ACHN (cell line): ENCODE results near the gene IRF6.
"Not testable (repeated sequence)": the region's sequence is repeated elsewhere in the genome, so short reads cannot be mapped to it uniquely, and the experiment has no call there.

Experiments used
- DNase-seq: peaks from one replicate; pipeline ENCODE4 v3.0.0-alpha.2; 2015
- in situ Hi-C: cut with HindIII; loops from 2 replicates; pipeline ENCODE4 v1.10.0; 2017; ENCODE audit warnings: low sequenced_read_pairs, low pct_ligation_motif_present, low pct_unique_long_range_greater_than_20kb

Gene IRF6

GRCh38 chr1:209802117-209802779, 3.7 kb downstream of the IRF6 start:
- in situ Hi-C loops, result no loop called here
- DNase-seq, result no peak

- no peak for DNase-seq
- in situ Hi-C loops, result no loop called here
These were observed 4.7 kb downstream of the IRF6 start for GRCh38 chr1:209800984-209801834.

DNA sequence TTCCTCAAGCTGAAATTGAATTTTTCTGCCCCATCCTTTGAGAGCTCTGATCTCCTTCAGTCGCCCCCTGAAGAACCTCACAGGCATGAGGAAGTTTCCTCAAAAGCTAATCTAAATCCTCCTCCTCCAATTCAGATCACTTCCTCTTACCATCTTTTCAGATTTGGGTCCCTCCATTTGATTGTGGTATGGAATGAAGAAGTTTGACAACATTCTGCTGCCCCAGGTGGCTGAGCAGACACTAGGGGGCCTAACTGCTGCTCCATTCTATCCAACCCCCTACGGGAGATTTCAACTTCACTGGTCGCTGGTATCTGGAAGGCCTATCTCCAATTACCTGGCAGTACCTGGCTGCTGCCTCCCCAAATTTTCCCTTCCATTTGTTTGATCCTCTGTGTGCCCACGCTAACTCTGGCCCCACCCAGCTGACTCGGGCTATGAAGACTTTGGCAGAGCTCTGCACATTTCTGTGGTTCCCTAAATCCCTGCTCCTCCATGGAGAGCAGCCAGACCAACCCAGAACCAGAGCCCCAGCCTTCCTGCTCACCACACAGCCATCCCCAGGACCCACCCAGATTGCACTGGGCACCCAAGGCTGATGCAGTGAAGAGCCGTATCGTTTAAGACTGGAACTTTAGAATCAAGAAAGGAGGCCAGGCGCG, 7.8 kb downstream of the IRF6 start:
- no peak for DNase-seq
- in situ Hi-C loops, result no loop called here

GRCh38 chr1:209793711-209794110, 12.2 kb downstream of the IRF6 start:
- in situ Hi-C loops, DNase-seq: not testable (repeated sequence)

- in situ Hi-C loops, result no loop called here
- no peak for DNase-seq
These were observed 14.0 kb downstream of the IRF6 start for GRCh38 chr1:209791920-209792319.

DNA sequence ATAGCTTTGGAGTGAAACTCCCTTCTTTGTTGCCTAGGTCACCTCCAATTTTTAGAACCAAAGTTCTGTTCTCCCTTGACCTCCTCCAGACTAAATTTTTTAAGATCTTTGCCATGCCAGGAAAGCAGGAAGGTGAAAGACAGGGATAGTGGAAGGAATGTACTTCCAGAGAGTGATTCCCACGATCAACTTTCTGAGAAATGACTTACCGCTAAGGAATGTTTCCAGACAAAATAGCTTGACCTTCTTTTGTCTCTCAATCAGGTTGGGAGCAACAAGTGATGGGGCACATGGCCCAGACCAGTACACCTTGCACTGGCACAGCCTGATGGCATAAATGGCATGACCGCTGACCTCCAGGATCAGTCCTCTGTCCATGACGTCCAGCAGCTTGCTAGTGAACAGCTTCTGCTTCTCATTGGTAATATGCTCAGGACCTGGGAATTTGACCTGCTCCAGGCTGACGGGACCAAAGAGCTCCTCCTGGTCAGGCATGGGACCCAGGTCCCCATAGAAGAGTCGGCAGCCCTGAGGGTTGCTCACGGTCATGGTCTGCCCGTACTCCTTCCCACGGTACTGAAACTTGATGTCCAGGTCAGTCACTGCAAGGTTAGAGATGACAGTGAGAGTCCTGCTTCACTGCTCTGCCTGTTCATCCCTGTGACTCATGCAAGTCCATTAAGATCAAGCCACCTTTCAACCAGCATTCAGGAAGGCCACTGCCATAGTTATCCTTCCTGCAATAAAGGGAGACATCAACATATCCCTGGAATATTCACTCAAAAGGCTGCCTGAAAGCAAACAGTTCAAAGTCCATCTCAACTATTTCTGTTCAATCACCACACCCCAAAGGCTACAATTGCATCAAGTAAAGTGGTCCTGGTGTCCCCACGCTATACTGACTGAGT, 15.4 kb downstream of the IRF6 start:
- in situ Hi-C loops, result no loop called here
- DNase-seq, result peak; percentile 8

GRCh38 chr1:209789245-209789644, 16.7 kb downstream of the IRF6 start:
- DNase-seq, result no peak
- in situ Hi-C loops, result no loop called here

DNA sequence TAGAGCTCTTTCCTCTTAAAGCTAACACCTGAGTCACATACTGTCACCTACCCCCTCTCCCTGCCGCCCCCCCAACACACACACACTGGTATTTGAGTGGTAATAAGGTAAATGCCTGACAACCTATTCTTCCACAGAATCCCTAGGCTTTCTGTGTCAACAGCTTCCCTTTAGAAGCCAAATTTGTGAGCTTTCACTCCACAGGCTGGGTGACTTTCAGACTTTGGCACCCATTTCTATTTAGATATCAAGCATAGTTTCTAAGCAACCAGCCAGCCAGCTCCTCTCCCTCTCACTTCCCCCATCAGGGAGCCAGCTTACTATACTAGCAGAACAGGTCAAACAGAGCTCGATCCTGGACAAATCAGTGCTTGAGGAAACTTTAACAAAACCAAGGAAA, 18.4 kb downstream of the IRF6 start:
- in situ Hi-C loops, result no loop called here
- no peak for DNase-seq

- in situ Hi-C loops, result no loop called here
- no peak for DNase-seq
These were observed 19.8 kb downstream of the IRF6 start for GRCh38 chr1:209786146-209786545.

DNA sequence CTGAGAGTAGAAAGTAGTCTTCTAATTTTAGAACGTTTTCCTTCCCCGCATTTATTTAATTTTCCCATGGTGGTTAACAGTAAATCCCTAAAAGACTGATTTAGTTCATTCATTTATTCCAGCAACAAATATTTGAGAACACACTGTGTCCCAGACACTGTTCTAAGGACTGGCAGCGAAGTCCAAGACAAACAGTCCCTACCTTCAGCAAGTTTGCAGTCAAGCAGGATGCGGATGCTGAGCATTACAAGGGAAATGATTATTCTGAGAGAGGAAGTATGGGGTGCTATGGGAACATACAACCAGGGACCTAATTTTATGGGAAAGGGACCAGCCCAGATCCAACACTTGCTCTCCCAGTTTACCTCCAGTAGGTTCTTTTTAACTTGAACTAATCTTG, 20.4 kb downstream of the IRF6 start:
- in situ Hi-C loops, result no loop called here
- DNase-seq, result no peak

DNA sequence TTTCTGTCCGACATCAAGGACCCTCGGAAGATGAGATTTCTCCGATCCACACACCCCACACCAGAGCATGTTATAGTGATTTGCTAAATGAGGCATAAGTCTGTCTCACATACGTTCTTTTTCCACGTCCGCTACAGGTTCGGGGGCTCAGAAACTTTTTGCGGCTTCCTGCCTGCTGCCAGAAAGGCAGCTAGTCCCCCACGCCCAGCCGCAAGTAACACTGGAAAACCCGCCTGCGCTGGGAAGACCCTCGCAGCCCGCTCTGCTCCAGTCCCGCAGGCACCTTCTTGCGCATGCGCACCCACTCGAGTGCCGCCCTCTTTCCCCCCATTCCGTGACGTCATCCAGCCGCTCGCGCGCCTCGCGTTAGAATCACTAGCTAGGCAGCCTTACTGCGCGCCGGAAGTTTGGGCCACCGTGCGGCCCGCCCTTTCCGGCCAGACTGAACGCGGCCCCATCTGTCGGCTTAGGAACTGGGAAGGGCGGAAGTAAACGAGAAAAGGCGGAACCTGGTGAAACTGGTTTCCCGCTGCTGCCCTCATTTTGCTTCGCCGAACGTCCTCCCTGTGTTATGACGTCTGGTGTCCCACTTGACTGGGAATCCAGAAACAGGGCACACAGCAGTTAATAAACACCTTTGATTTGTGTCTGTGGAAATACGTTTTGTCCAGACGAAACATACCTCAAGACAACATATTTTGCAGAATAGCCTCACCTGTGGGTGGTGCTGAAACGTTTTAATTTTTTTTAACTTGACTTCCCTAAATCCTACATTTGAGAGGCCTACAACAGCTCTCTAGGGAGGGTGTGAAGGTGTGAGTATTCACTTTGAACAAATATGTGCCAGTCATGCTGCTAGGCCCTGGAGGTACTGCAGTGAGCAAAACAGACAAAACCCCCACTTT, 21.4 kb downstream of the IRF6 start, which contains the start of gene C1orf74:
TSS of gene C1orf74 (minus strand) at position 295 of the 905 bp plus-strand sequence. CDS start 925 bp downstream, outside the sequence.
- DNase-seq, result peak; percentile 99
- in situ Hi-C loops, result no loop called here

- no peak for DNase-seq
- in situ Hi-C loops, result no loop called here
These were observed 22.6 kb downstream of the IRF6 start for GRCh38 chr1:209783386-209783785.

DNA sequence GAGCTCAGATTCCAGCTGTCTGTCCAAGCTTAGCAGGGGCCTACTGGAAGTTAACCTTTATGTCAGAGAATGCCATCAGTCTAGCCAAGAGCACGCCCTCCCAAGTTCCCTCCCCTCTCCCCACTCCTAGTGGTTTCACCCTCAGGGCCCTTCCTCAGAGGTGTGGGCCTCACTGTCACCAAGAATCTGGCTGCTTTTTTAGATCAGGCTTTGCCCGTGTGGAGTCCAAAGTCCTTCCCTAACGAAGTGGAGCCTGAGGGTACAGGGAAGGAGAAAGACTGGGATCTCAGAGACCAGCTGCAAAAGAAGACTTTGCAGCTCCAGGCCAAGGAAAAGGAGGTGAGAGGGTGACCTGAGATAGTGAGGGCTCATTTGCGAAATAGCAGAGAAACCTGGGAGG, 25.7 kb downstream of the IRF6 start:
- no peak for DNase-seq
- in situ Hi-C loops, result no loop called here

DNA sequence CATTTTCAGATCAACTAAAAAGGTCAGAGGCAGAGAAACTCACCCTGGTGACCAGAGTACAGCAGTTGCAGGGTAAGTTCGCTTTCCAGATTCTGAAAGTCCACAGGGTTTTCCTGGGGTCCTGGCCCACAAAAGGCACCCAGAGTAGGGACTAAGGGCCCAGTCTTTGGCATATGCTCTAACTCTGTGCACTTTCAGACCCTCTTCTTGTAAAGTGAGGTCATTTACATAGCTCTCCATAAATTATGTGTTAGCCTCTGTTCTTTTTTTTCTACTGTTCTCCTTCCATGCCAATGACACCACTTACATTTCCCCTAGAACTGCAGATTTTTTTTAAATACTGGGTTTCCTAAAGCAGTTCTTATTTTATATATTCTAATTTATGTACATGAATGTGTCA, 27.8 kb downstream of the IRF6 start:
- DNase-seq, result no peak
- in situ Hi-C loops, result no loop called here

DNA sequence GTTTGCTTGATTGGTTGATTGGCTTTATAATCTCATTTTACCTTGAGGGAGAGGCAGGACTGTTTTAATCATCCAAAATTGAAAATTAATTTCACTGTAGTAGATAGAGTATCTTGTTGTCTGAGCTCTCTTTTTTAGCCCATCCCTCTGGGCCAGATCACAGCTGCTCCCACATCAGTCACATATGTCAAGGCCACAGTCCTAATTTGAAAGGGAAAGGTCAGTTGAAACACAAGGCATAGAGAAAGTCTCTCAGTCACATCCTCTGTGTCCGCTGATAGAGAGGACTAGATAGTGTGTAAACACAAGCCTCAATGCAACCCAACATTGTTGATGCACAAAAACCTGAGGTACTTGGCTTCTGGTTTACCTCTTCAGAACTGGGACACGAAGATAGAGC, 28.4 kb downstream of the IRF6 start:
- DNase-seq, result no peak
- in situ Hi-C loops, result no loop called here

DNA sequence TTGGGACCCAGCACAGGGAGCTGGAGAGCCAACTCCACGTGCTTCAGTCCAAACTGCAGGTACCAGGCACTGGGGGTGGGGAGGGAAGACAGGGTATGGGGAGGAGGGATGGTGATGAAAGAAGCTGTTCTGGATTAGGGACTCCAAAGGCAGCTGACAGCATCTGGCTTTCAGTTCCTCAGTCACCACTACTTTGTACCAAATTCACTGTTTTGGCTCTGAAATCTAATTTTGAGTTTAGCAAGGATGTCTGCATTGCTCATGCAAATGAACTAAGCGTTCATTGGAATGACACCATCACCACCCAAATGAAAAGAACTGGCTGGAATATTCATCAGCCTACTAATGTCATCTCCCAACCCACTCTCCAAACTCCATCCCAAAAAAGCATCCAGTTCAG, 30.3 kb downstream of the IRF6 start:
- in situ Hi-C loops, result no loop called here

DNA sequence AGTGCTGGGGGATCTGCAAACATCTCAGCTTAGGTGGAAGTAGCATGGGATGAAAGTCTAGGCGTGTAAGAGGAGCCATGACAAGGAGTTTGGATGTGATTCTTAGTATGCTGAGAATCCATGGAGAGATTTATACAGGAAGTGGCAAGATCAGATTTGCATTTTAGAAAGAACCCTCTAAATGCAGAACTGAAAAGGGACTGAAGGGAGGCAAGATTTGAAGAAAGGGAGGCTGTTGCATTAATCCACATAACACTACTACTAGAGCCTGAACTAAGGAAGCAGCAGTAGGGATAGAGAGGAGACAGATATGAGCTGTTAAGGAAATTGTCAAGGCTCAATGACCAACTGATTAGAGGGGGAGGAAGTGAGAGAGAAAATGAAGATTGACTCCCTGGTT, 31.4 kb downstream of the IRF6 start:
- no peak for DNase-seq
- in situ Hi-C loops, result no loop called here

More for the DNA sequence above, 30.3 kb downstream of the IRF6 start:
- DNase-seq, result no peak

- no peak for DNase-seq
- in situ Hi-C loops, result no loop called here
These were observed 33.8 kb downstream of the IRF6 start for GRCh38 chr1:209772126-209772525.
